ENCODE results near the gene EARS2.

GRCh38 chr16:23520500-23520899 is 36.6 kb downstream of the EARS2 start:
- TF ChIP-seq CTCF (IDR thresholded peaks at IDR 0.05; ENCODE audit: borderline replicate concordance, extremely low read depth, low read length, poor library complexity, severe bottlenecking): no peak
- TF ChIP-seq EZH2 (IDR thresholded peaks at IDR 0.05; ENCODE audit: borderline replicate concordance, low read depth, low read length, severe bottlenecking): no peak

Data from DND-41 (cell line).